Measurements from ENCODE around the gene SETD1B.

SETD1B gene

DNA sequence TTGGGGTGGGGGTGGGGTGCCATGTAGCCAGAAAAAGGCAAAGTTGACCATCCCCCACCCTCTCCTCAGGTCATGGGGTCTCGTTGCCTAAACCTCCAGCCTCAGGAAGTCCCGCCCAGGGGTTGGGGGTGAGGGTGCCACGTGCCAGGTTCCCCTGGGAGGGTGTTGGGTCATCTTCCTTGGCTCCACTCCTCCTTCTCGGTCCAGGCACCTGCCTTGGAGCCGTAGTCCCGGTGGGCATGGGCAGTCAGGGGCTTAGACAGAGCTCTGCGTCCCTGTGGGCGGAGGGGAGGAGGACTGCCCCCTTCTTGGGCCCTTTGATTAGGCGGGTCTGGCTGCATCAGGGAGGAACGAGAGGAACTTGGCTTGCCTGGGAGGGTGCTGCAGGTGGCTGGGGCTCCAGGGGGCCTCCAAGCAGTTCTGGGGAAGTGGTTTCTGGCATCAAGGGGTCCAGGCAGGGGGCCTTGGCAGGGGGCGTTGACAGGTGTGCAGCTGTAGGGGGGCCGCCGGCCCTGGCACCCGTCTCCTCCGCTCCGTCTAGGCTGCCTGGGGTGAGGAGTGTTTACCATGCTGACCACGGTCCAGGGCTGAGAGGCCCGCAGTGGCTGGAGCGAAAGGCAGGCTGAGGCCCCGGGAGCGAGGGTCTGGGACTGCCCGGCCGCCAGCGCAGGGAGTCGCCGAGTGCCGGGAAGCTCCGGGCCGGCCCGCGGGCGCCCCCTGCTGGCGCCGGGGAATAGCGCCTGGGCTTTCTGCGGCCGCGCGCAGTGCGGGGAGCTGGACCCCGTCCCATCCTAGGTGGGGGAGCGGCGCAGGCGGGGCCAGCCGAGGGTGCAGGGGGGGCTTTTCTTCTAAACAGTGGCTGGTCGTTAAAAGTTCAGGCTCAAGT lies 7.9 kb downstream of the SETD1B start:
- Histone ChIP-seq H3F3A (ENCODE audit: insufficient read depth, low read length) (no peaks in the 10 kb centered on the region), H3K9me2 (replicated peaks; ENCODE audit: insufficient read depth, low read length) (no peaks in the 10 kb centered on the region), H3K9me3 (replicated peaks; ENCODE audit: insufficient read depth, low read length) (no peaks in the 10 kb centered on the region), H3K27ac (ENCODE audit: low read length) (no peak overlapping the region), H3K27me3 (replicated peaks; ENCODE audit: insufficient read depth, low read length) (no peaks in the 10 kb centered on the region), H3K4me3 (ENCODE audit: low read length) (peak overlapping the region; percentile 37; the same call in 1 of the 2 replicates), H4K20me1 (ENCODE audit: insufficient read depth, low read length) (peaks cover 4% of the 10 kb centered on the region; the same call in 1 of the 2 replicates), H3K4me2 (ENCODE audit: low read depth, low read length) (peak overlapping the region; percentile 62; the same call in 1 of the 2 replicates), H3K79me2 (ENCODE audit: low read length) (peaks cover 54% of the 10 kb centered on the region), H3K9ac (ENCODE audit: low read length) (no peak overlapping the region), H2AFZ (ENCODE audit: low read length) (no peak overlapping the region), H3K4me1 (ENCODE audit: low read length) (no peaks in the 10 kb centered on the region), H3K36me3 (replicated peaks; ENCODE audit: insufficient read depth, low read length) (no peaks in the 10 kb centered on the region)
- peak; percentile 24 for DNase-seq
- TF ChIP-seq, protein P1, sequence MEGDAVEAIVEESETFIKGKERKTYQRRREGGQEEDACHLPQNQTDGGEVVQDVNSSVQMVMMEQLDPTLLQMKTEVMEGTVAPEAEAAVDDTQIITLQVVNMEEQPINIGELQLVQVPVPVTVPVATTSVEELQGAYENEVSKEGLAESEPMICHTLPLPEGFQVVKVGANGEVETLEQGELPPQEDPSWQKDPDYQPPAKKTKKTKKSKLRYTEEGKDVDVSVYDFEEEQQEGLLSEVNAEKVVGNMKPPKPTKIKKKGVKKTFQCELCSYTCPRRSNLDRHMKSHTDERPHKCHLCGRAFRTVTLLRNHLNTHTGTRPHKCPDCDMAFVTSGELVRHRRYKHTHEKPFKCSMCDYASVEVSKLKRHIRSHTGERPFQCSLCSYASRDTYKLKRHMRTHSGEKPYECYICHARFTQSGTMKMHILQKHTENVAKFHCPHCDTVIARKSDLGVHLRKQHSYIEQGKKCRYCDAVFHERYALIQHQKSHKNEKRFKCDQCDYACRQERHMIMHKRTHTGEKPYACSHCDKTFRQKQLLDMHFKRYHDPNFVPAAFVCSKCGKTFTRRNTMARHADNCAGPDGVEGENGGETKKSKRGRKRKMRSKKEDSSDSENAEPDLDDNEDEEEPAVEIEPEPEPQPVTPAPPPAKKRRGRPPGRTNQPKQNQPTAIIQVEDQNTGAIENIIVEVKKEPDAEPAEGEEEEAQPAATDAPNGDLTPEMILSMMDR (IDR thresholded peaks at IDR 0.05; ENCODE audit: low read length), result peak; percentile 63
- no peak for TF ChIP-seq EZH2 (optimal IDR thresholded peaks at IDR 0.05; ENCODE audit: low read depth, low read length)
- no peak for TF ChIP-seq EZH2phosphoT487 (IDR thresholded peaks at IDR 0.05; ENCODE audit: low read length)

DNA sequence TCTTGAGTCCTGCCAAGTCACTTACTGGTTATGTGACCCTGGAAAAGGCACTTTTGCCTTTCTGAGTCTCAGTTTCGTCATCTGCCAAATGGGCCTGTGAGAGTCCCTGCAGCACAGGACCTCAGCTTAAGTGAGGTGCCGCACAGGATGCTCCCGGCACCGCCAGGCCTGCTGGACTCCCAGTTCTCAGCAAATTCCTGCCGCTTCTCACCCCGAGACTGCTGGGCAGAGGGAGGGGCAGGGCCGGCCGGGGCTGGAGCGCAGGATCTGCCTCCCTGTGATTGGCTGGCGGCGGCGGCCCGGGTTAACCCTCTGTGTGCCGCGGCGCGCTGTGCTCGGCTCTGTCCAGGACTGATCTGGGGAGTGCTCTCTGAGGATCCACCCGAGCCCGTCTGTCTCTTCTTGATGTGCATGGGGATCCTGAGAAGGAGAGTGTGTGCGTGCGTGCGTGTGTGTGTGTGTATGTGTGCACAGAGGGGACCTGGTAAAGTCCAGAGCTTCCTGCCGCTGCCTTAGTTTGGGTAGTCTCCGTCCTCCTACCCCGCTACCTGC lies 8.6 kb downstream of the SETD1B start:
- Histone ChIP-seq H3K9me3 (replicated peaks; ENCODE audit: insufficient read depth, low read length) (no peaks in the 10 kb centered on the region), H3K79me2 (ENCODE audit: low read length) (peaks cover 47% of the 10 kb centered on the region), H3K4me1 (ENCODE audit: low read length) (no peaks in the 10 kb centered on the region), H3K9me2 (replicated peaks; ENCODE audit: insufficient read depth, low read length) (no peaks in the 10 kb centered on the region), H3K27ac (ENCODE audit: low read length) (no peak overlapping the region), H3K36me3 (replicated peaks; ENCODE audit: insufficient read depth, low read length) (no peaks in the 10 kb centered on the region), H3K27me3 (replicated peaks; ENCODE audit: insufficient read depth, low read length) (no peaks in the 10 kb centered on the region), H3K4me3 (ENCODE audit: low read length) (peak overlapping the region; percentile 37; the same call in 1 of the 2 replicates), H2AFZ (ENCODE audit: low read length) (no peak overlapping the region), H3K9ac (ENCODE audit: low read length) (no peak overlapping the region), H4K20me1 (ENCODE audit: insufficient read depth, low read length) (peaks cover 4% of the 10 kb centered on the region; the same call in 1 of the 2 replicates), H3K4me2 (ENCODE audit: low read depth, low read length) (peak overlapping the region; percentile 62; the same call in 1 of the 2 replicates), H3F3A (ENCODE audit: insufficient read depth, low read length) (no peaks in the 10 kb centered on the region)
- no peak for DNase-seq
- TF ChIP-seq, protein P1 (IDR thresholded peaks at IDR 0.05; ENCODE audit: low read length), result no peak
- no peak for TF ChIP-seq EZH2phosphoT487 (IDR thresholded peaks at IDR 0.05; ENCODE audit: low read length)
- no peak for TF ChIP-seq EZH2 (optimal IDR thresholded peaks at IDR 0.05; ENCODE audit: low read depth, low read length)

DNA sequence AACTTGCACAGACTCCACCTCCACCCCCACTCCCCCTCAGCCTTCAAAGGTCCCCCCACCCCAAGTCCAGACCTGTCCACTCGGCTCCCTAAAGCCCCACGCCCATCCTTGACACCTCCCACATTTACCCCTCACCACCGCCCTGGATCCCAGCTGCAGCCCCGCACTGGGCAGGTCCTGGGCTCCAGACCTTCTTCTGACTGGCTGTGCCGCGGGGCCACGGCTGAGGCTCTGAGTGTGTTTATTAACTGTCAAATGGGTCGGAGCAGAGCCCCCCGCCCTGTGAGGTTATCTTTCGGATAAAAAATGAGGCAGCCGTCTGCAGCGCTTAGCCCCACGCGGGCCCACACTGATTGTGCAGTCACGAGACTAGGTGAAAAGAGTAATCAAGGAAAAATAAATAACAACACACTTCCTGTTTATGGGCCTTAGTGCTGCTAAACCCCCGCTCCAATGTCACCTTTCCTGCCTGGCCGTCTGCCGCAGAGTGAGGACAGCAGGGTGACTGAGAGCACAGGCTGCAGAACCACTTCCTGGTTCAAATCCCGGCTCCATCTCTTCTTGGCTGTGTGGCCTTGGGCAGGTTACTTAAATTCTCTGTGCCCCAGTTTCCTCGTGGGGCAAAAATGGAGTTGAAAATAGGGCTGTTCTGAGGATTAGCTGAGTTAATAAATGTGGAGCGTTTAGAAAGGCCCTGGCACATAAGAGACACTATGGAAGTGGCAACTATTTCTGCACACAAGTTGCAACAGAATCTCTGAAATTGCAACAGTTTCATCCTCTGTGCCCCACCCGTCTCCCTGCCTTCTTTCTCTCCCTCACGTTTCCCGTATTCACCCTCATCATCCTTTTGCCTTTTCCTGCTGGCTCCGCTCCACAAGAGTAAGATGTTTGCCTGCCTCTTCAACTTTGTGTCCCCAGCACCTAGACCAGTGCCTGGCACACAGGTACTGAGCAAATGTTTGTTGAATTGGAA lies 9.4 kb downstream of the SETD1B start:
- Histone ChIP-seq H3K4me2 (ENCODE audit: low read depth, low read length) (no peak overlapping the region), H3K9ac (ENCODE audit: low read length) (no peak overlapping the region), H3K36me3 (replicated peaks; ENCODE audit: insufficient read depth, low read length) (no peaks in the 10 kb centered on the region), H3K27me3 (replicated peaks; ENCODE audit: insufficient read depth, low read length) (no peaks in the 10 kb centered on the region), H4K20me1 (ENCODE audit: insufficient read depth, low read length) (peaks cover 4% of the 10 kb centered on the region; the same call in 1 of the 2 replicates), H3K27ac (ENCODE audit: low read length) (no peak overlapping the region), H3K79me2 (ENCODE audit: low read length) (peaks cover 43% of the 10 kb centered on the region), H2AFZ (ENCODE audit: low read length) (no peak overlapping the region), H3F3A (ENCODE audit: insufficient read depth, low read length) (no peaks in the 10 kb centered on the region), H3K9me2 (replicated peaks; ENCODE audit: insufficient read depth, low read length) (no peaks in the 10 kb centered on the region), H3K4me3 (ENCODE audit: low read length) (no peak overlapping the region), H3K9me3 (replicated peaks; ENCODE audit: insufficient read depth, low read length) (no peaks in the 10 kb centered on the region), H3K4me1 (ENCODE audit: low read length) (no peaks in the 10 kb centered on the region)
- no peak for DNase-seq
- TF ChIP-seq EZH2phosphoT487 (IDR thresholded peaks at IDR 0.05; ENCODE audit: low read length) (no peak), EZH2 (optimal IDR thresholded peaks at IDR 0.05; ENCODE audit: low read depth, low read length) (no peak)
- TF ChIP-seq, protein P1 (IDR thresholded peaks at IDR 0.05; ENCODE audit: low read length), result no peak
